H9 (cell line): ENCODE measurements around the gene CRACDL. TPM values are rescaled to one million over a fixed set of nuclear protein-coding genes. Genes with fewer than 3 reads are reported as not detected.

Source experiments
- DNase-seq: peaks from one replicate; pipeline ENCODE4 v3.0.0-alpha.2; 2017
- H2AFZ ChIP-seq: one replicate; pipeline ENCODE4 v1.6.1; 2013; ENCODE audit warnings: mild to moderate bottlenecking, low read length, control low read depth, moderate library complexity
- H2AK5ac ChIP-seq: 2 replicates; pipeline ENCODE4 v1.6.1; 2013; ENCODE audit warnings: low read length, control low read depth, mixed read lengths; ENCODE audit not compliant: insufficient read length
- H2BK120ac ChIP-seq: one replicate; pipeline ENCODE4 v1.6.1; 2013; ENCODE audit warnings: low read depth, mild to moderate bottlenecking, low read length, control low read depth, inconsistent platforms; ENCODE audit not compliant: poor library complexity, severe bottlenecking
- H2BK12ac ChIP-seq: 2 replicates; pipeline ENCODE4 v1.6.1; 2013; ENCODE audit warnings: low read length, control low read depth, mixed read lengths, low read depth; ENCODE audit not compliant: insufficient read length
- H2BK15ac ChIP-seq: 2 replicates; pipeline ENCODE4 v1.6.1; 2013; ENCODE audit warnings: low read depth, low read length, control low read depth
- H2BK20ac ChIP-seq: one replicate; pipeline ENCODE4 v1.6.1; 2013; ENCODE audit warnings: low read depth, mild to moderate bottlenecking, low read length, control low read depth, inconsistent platforms; ENCODE audit not compliant: poor library complexity, severe bottlenecking
- H2BK5ac ChIP-seq: 2 replicates; pipeline ENCODE4 v1.6.1; 2013; ENCODE audit warnings: low read length, control low read depth, mixed read lengths; ENCODE audit not compliant: insufficient read length
- H3K14ac ChIP-seq: 2 replicates; pipeline ENCODE4 v1.6.1; 2013; ENCODE audit warnings: low read length, control low read depth; ENCODE audit not compliant: insufficient read depth
- H3K18ac ChIP-seq: 2 replicates; pipeline ENCODE4 v1.6.1; 2013; ENCODE audit warnings: low read depth, mild to moderate bottlenecking, mixed read lengths, low read length, control low read depth; ENCODE audit not compliant: insufficient read length
- H3K23ac ChIP-seq: 2 replicates; pipeline ENCODE4 v1.6.1; 2013; ENCODE audit warnings: low read length, control low read depth, mixed read lengths, low read depth; ENCODE audit not compliant: insufficient read length
- H3K23me2 ChIP-seq: 2 replicates; pipeline ENCODE4 v1.6.1; 2013; ENCODE audit warnings: low read depth, mild to moderate bottlenecking, mixed read lengths, low read length, control low read depth; ENCODE audit not compliant: insufficient read length, poor library complexity, severe bottlenecking
- H3K27ac ChIP-seq: 2 replicates; pipeline ENCODE4 v1.5.1; 2013; ENCODE audit warnings: low read length, control low read depth, mixed read lengths, low read depth; ENCODE audit not compliant: insufficient read length
- H3K27me3 ChIP-seq: 2 replicates; pipeline ENCODE4 v1.6.1; 2013; ENCODE audit warnings: low read length, control low read depth, inconsistent platforms; ENCODE audit not compliant: insufficient read depth
- H3K4ac ChIP-seq: 2 replicates; pipeline ENCODE4 v1.6.1; 2013; ENCODE audit warnings: low read depth, mild to moderate bottlenecking, control low read depth, inconsistent platforms, low read length, moderate library complexity
- H3K4me1 ChIP-seq: 2 replicates; pipeline ENCODE4 v1.6.1; 2013; ENCODE audit warnings: low read length, control low read depth, inconsistent platforms; ENCODE audit not compliant: insufficient read depth
- H3K4me2 ChIP-seq: 2 replicates; pipeline ENCODE4 v1.6.1; 2013; ENCODE audit warnings: low read length, control low read depth, mixed read lengths; ENCODE audit not compliant: insufficient read length, insufficient read depth
- H3K56ac ChIP-seq: 2 replicates; pipeline ENCODE4 v1.6.1; 2013; ENCODE audit warnings: low read depth, mild to moderate bottlenecking, mixed read lengths, low read length, control low read depth; ENCODE audit not compliant: insufficient read length
- H3K79me1 ChIP-seq: 2 replicates; pipeline ENCODE4 v1.6.1; 2013; ENCODE audit warnings: low read depth, mild to moderate bottlenecking, moderate library complexity, low read length, control low read depth, inconsistent platforms; ENCODE audit not compliant: insufficient read depth, poor library complexity, severe bottlenecking
- H3K79me2 ChIP-seq: 2 replicates; pipeline ENCODE4 v1.6.1; 2013; ENCODE audit warnings: low read length, control low read depth, inconsistent platforms; ENCODE audit not compliant: insufficient read depth
- H3K9ac ChIP-seq: 2 replicates; pipeline ENCODE4 v1.6.1; 2013; ENCODE audit warnings: low read length, control low read depth, mixed read lengths; ENCODE audit not compliant: insufficient read length; ENCODE audit errors: extremely low read depth
- H3K9me3 ChIP-seq: one replicate; pipeline ENCODE4 v1.6.1; 2013; ENCODE audit warnings: low read depth, low read length, inconsistent platforms; ENCODE audit not compliant: control insufficient read depth
- H3T11ph ChIP-seq: one replicate; pipeline ENCODE4 v1.6.1; 2013; ENCODE audit warnings: mild to moderate bottlenecking, low read length, control low read depth, inconsistent platforms
- H4K20me1 ChIP-seq: one replicate; pipeline ENCODE4 v1.6.1; 2013; ENCODE audit not compliant: control insufficient read depth, insufficient read length, insufficient read depth
- H4K5ac ChIP-seq: 2 replicates; pipeline ENCODE4 v1.6.1; 2013; ENCODE audit warnings: low read depth, mild to moderate bottlenecking, mixed read lengths, low read length, control low read depth; ENCODE audit not compliant: insufficient read length
- H4K8ac ChIP-seq: replicated peaks from 2 replicates; pipeline ENCODE4 v1.6.1; 2013; ENCODE audit warnings: low read length, control low read depth, mixed read lengths, low read depth; ENCODE audit not compliant: insufficient read length
- H4K91ac ChIP-seq: 2 replicates; pipeline ENCODE4 v1.6.1; 2013; ENCODE audit warnings: low read depth, mild to moderate bottlenecking, moderate library complexity, mixed read lengths, low read length, control low read depth; ENCODE audit not compliant: insufficient read length
- H3K27ac Mint-ChIP-seq, 3 experiments: 2 replicates in 2 of 3; 3 replicates in 1 of 3; pipeline ENCODE4 v1.8.0; 2020 to 2021; ENCODE audit warnings: mixed read lengths in 3 of 3, mild to moderate bottlenecking in 1 of 3, moderate library complexity in 1 of 3
- H3K27me3 Mint-ChIP-seq: 2 replicates; pipeline ENCODE4 v1.8.0; 2021; ENCODE audit warnings: low read depth, mild to moderate bottlenecking, moderate library complexity, mixed read lengths
- H3K36me3 Mint-ChIP-seq, 3 experiments: 2 replicates in 2 of 3; 3 replicates in 1 of 3; pipeline ENCODE4 v1.8.0; 2020 to 2021; ENCODE audit warnings: low read depth in 3 of 3, mixed read lengths in 3 of 3; ENCODE audit not compliant: insufficient read depth in 1 of 3
- H3K4me1 Mint-ChIP-seq, 2 experiments: 2 replicates each; pipeline ENCODE4 v1.8.0; 2020; ENCODE audit warnings: mixed read lengths in 2 of 2
- H3K4me3 Mint-ChIP-seq, 2 experiments: 2 replicates in 1 of 2; 3 replicates in 1 of 2; pipeline ENCODE4 v1.8.0; 2020 to 2021; ENCODE audit warnings: mild to moderate bottlenecking in 2 of 2, mixed read lengths in 2 of 2, moderate library complexity in 1 of 2
- H3K9me3 Mint-ChIP-seq, 2 experiments: 2 replicates in 1 of 2; 3 replicates in 1 of 2; pipeline ENCODE4 v1.8.0; 2020; ENCODE audit warnings: mild to moderate bottlenecking in 2 of 2, mixed read lengths in 2 of 2, moderate library complexity in 1 of 2
- CTCF ChIP-seq: fragments of 200-600 bp; sonication (generic); conservative IDR thresholded peaks from 3 replicates; pipeline ENCODE4 v1.8.0; 2021; ENCODE audit warnings: antibody characterized with exemption, mild to moderate bottlenecking
- WGBS: extraction: QIAGEN DNeasy Blood & Tissue Kit; methylation state at CpG from one replicate; pipeline ENCODE4 v1.1.7; 2013; ENCODE audit warnings: missing lambda C conversion rate, low lambda C conversion rate, mixed read lengths; ENCODE audit not compliant: insufficient read length; ENCODE audit errors: extremely low coverage; 5-methylcytosine and 5-hydroxymethylcytosine counted together
- total RNA-seq: library from RNA; stranded (reverse); gene quantifications from 2 replicates; pipeline ENCODE4 v1.2.1, GENCODE V29; 2021

The CRACDL gene
- total RNA-seq, 1 experiment from 2014 or later, result 0.48 TPM

DNA sequence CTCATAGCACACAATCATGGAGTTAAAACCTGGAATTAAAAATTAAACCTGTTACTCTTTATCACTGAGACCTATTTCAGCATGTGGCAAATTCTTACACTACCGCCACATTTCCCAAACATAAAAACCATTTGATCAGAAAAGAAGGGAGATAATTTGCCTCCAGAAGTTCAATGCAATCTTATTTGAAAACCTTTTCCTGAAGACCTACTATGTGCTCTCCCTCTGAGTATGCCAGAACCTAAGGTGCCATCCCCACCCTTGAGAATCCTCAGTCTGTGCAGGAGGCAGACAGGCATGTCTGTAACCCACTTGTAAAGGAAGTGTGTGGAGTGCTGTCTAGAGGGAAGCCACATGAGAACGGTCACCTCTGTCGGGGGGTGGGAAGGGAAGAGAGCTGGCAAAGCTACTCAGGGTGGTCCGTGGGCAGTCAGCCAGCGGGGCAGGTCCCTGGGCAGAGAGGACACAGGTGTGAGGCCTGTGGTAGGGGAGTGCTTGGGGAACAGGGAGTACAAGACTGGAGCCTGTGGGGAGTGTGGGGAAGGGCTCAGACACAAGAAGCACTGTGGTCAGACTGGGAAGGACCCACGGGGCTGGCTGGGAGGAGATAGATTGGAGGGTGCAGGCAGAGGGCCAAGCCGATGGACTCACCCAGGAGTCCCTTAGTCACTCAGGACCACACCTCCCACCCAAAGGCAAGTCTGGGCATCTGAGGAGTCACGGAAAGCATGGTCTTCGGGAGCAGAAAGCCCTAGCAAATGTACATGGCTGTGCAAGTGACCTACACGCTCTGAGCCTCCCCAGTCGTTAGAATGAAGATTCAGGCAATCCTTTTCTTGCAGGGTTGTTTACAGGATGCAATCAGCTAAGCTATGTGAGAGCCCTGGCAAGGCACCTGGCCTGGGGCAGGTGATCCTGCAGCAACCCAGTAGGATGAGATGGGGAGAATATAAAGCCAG is 22.8 kb downstream of the CRACDL start:
- H3K27me3 Mint-ChIP-seq, result peaks cover 3% of the 10 kb centered on the region
- H3K79me1 ChIP-seq, result no peaks in the 10 kb centered on the region
- no peak overlapping the region for H3K27ac ChIP-seq
- no peak for TF ChIP-seq CTCF
- no peak overlapping the region for H3K23ac ChIP-seq
- no CpG with 5 or more reads among the region's 11 CpGs for WGBS
- no peak overlapping the region for H4K91ac ChIP-seq
- H3K56ac ChIP-seq, result no peak overlapping the region
- H4K20me1 ChIP-seq, result no peaks in the 10 kb centered on the region
- H2AFZ ChIP-seq, result no peak overlapping the region
- H3K18ac ChIP-seq, result no peak overlapping the region
- no peak for DNase-seq
- no peak overlapping the region for H3K14ac ChIP-seq
- H2BK20ac ChIP-seq, result no peak overlapping the region
- H3K27me3 ChIP-seq, result no peaks in the 10 kb centered on the region
- no peak overlapping the region for H3K4me2 ChIP-seq
- no peaks in the 10 kb centered on the region for H3K9me3 ChIP-seq
- no peak overlapping the region for H2AK5ac ChIP-seq
- H3K4ac ChIP-seq, result no peak overlapping the region
- H3K9me3 Mint-ChIP-seq, result no peaks in the 10 kb centered on the region; a peak in 1 of 5 replicates
- H3K4me1 Mint-ChIP-seq, result peaks cover 17 to 27% of the 10 kb centered on the region in 2 experiments
- peak overlapping the region in 1 of 3 experiments; percentile 23; a peak in 4 of 7 replicates for H3K27ac Mint-ChIP-seq
- H3K9ac ChIP-seq, result no peak overlapping the region
- H2BK5ac ChIP-seq, result no peak overlapping the region
- H2BK12ac ChIP-seq, result no peak overlapping the region
- no peak overlapping the region for H2BK120ac ChIP-seq
- no peak overlapping the region for H2BK15ac ChIP-seq
- H4K8ac ChIP-seq, result peak overlapping the region; percentile 55
- H3K79me2 ChIP-seq, result no peaks in the 10 kb centered on the region
- H3K36me3 Mint-ChIP-seq, result no peaks in the 10 kb centered on the region
- H3K4me3 Mint-ChIP-seq, result no peak overlapping the region
- H4K5ac ChIP-seq, result no peak overlapping the region
- H3K4me1 ChIP-seq, result no peaks in the 10 kb centered on the region
- no peak overlapping the region for H3T11ph ChIP-seq
- no peaks in the 10 kb centered on the region for H3K23me2 ChIP-seq
